D721Med (cell line): ENCODE measurements around the gene CERS6.

Experiments
- DNase-seq: peaks from one replicate; pipeline ENCODE4 v3.0.0; 2011; ENCODE audit warnings: low spot score; ENCODE audit not compliant: insufficient read length
- FAIRE-seq: peaks from 2 replicates; lab custom pipeline; 2011; peaks lifted over from hg19 to GRCh38; lab: Jason Lieb, UNC
- TF ChIP-seq, protein P1 (sequence below): IDR thresholded peaks from 2 replicates; pipeline ENCODE4 v1.5.1; 2012; ENCODE audit warnings: mild to moderate bottlenecking, control low read depth; ENCODE audit not compliant: insufficient read depth; ENCODE audit errors: missing control alignments

CERS6 gene

GRCh38 chr2:168703926-168704325 lies 247.9 kb downstream of the CERS6 start:
- FAIRE-seq: no peak
- DNase-seq: no peak
- TF ChIP-seq, protein P1, sequence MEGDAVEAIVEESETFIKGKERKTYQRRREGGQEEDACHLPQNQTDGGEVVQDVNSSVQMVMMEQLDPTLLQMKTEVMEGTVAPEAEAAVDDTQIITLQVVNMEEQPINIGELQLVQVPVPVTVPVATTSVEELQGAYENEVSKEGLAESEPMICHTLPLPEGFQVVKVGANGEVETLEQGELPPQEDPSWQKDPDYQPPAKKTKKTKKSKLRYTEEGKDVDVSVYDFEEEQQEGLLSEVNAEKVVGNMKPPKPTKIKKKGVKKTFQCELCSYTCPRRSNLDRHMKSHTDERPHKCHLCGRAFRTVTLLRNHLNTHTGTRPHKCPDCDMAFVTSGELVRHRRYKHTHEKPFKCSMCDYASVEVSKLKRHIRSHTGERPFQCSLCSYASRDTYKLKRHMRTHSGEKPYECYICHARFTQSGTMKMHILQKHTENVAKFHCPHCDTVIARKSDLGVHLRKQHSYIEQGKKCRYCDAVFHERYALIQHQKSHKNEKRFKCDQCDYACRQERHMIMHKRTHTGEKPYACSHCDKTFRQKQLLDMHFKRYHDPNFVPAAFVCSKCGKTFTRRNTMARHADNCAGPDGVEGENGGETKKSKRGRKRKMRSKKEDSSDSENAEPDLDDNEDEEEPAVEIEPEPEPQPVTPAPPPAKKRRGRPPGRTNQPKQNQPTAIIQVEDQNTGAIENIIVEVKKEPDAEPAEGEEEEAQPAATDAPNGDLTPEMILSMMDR: no peak

DNA sequence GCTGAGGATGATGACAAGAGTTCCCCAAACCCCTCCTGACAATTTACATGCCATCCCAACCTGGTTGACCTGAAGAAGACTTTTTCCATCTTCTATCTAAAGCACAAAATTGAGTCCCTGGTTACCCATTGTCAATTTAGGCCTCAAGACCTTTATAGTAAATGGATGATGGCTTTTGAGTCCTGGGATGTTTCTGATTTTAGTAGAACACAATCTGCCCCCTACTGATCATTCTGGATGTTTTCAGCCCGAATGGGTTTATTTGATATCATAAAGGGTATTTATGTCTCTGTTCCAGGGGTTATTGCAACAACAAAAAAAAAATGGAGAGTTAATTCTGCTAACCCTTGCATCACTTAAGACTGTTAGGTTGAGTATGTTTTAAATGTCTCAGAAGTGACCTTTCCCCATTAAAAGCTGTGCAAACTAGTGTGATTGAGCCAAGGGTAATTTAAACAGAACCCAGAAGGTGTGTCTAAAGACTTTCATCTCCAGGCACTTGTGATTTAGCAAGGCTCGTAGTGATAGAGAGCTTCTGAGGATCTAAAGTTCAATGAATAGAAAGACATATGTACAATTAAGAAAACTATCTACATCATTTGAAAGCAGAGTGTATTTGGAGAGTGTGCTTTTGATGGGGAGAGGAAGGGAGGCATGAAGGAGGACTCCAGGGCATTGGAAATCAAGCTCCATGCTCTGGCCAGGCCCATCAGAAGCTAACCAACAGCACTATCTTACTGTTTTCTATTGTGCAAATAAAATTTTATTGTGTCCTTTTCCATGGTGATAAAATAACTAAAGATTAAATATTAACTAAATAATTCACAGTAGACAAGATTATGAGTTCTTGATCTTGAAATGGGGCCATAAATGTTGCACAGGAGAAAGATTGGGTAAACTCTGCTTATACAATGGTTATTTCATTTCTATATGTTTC lies 249.7 kb downstream of the CERS6 start:
- DNase-seq (no peak), FAIRE-seq (no peak)
- TF ChIP-seq, protein P1: peak; percentile 39

DNA sequence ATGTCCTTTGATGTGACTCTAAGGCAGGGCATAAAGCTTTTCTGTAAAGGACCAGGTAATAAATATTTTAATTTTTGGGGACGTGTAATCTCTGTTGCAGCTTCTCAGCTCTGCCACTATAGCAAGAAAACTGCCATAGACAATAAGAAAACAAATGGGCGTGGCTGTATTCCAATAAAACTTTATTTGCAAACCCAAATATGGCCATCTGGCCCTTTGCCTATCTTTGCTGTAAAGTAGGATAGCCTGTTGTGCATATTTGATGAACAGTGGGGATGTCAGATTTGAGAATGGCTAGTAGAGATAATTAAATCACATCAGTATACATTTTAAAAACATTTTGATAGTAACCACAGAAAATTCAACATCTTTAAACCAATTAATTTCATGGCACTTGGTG lies 250.7 kb downstream of the CERS6 start:
- TF ChIP-seq, protein P1: no peak
- DNase-seq (no peak), FAIRE-seq (no peak)

DNA sequence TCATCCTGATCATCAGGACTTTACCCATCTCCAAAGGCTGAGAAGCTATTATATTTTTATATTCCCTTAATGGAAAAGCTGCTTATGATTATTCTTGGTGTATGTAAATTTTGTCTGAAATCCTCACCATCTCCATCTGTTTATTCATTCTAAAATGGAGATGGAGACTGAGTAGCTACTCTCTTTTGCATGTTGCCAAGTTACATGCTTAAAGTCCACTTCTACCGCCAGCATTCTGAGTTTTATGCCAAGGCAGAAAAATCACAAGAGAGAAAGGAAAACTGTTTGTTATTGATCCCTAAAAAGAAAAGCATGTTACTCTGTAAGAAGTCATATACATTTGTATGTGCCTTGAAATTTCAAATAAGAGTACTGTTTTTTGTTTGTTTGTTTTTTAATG lies 252.0 kb downstream of the CERS6 start:
- no peak for DNase-seq
- no peak for FAIRE-seq
- TF ChIP-seq, protein P1: no peak

DNA sequence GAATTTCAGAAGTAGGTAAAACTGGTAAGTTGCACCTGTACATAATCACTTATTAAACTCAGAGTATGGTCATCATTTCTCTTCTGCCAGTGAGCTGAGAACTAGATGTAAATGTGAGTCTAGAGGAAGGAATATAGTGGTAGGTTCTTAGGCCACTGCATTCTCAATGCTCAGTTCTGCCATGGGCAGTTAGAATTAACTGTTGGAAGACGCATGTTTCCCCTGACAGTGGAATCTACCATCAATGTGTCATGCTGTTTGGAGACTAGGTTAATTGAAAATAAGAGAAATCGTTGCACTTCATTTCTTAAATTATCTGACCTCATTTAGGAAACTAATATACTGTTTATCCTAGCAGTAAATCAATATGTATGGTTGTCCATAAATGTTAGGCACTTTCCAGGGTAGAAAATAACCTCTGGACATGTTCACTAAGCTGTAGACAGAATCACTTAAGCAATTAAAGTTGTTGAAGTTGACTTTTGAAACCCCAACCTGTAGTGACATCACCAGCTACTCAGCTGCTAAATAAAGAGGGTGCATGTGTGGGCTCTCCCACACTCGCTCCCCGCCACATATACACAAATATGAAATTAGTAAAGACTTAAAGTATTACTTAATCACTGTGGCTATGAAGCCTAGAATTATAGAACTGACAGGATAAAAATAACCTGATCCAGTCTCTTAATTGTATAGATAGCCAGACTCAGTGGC lies 254.8 kb downstream of the CERS6 start:
- DNase-seq: no peak
- peak; percentile 35 for FAIRE-seq
- TF ChIP-seq, protein P1: no peak

GRCh38 chr2:168712053-168712452 lies 256.0 kb downstream of the CERS6 start:
- DNase-seq: no peak
- FAIRE-seq: no peak
- TF ChIP-seq, protein P1: no peak
